Stimulated activated CD8-positive, alpha-beta memory T cell treated with anti-CD3 and anti-CD28 coated beads, Interleukin-12 subunit alpha, Interleukin-12 subunit beta, amount 100 ng/mL, for 24 hours (primary cell): Measurements from ENCODE around the gene PDE8B.

Experiments used
- DNase-seq: peaks from one replicate; pipeline ENCODE4 v3.0.0-alpha.2; 2020; ENCODE audit errors: extremely low read depth

PDE8B gene, protein sequence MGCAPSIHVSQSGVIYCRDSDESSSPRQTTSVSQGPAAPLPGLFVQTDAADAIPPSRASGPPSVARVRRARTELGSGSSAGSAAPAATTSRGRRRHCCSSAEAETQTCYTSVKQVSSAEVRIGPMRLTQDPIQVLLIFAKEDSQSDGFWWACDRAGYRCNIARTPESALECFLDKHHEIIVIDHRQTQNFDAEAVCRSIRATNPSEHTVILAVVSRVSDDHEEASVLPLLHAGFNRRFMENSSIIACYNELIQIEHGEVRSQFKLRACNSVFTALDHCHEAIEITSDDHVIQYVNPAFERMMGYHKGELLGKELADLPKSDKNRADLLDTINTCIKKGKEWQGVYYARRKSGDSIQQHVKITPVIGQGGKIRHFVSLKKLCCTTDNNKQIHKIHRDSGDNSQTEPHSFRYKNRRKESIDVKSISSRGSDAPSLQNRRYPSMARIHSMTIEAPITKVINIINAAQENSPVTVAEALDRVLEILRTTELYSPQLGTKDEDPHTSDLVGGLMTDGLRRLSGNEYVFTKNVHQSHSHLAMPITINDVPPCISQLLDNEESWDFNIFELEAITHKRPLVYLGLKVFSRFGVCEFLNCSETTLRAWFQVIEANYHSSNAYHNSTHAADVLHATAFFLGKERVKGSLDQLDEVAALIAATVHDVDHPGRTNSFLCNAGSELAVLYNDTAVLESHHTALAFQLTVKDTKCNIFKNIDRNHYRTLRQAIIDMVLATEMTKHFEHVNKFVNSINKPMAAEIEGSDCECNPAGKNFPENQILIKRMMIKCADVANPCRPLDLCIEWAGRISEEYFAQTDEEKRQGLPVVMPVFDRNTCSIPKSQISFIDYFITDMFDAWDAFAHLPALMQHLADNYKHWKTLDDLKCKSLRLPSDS

DNA sequence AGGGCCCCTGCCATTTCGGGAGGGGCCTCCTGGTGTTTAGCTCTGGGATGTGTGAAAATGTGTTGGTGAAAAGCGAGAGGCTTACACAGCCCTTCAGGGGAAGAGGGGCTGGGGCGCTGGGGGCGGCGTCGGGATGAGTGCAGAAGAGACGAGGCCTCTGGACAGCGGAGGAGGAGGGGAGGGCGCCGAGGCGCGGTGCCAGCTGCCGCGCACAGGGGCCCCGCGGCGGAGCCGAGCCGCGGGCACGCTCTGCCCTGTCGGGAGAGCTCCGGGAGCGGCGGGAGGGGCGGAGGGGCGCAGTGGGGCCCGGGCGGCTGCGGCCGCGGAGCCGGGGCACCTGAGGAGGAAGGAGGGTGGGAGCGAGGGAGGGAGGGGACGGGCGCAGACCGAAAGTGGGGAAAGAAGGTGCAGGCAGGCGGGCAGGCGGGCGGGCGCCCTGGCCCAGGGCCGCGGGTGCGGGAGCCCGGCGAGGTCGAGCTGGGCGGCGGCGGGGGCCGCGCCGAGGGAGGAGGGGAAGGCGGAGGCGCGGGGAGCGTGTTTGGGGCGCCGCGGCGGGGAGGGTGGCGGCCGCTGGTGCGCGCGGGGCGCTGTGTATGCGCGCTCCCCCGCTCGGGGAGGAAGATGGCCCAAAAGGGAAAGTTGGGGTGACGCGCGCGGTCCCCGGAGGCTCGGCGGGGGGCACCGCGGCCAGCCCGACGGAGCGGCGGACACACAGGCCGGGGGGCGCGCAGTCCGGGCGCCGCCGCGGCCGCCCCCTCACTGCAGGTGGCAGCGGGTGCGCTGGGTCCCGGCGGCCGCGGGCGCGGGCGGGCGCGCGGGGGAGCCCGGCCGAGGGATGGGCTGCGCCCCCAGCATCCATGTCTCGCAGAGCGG lies at the start of gene PDE8B:
PDE8B (plus strand) TSS at position 590 of the 873 bp plus-strand sequence; CDS start at position 836, 246 bp downstream.
- DNase-seq = no peak

DNA sequence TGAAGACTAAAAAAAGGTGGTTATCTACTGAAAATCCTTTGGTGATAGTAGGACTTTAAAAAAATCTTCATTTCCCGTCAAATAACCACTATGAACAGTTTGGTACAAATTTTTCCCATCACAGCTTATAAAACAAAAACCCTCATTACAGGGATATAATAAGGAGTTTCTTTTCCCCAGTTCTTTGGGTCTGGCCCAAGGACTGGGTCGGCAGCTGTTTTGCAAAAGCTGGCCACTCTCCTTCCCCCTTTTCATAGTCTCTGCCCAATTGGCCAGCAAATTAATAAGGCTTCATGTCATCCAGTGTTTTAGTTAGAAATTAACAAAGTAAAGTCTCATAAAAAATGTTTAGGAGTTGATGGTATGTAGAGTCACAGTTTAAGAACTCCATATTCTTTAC lies 47.0 kb upstream of the PDE8B start:
- DNase-seq = no peak

- no peak for DNase-seq
Observed at GRCh38 chr5:77167063-77167462, 43.4 kb upstream of the PDE8B start.

- no peak for DNase-seq
Observed at GRCh38 chr5:77167695-77168121, 42.8 kb upstream of the PDE8B start.

DNA sequence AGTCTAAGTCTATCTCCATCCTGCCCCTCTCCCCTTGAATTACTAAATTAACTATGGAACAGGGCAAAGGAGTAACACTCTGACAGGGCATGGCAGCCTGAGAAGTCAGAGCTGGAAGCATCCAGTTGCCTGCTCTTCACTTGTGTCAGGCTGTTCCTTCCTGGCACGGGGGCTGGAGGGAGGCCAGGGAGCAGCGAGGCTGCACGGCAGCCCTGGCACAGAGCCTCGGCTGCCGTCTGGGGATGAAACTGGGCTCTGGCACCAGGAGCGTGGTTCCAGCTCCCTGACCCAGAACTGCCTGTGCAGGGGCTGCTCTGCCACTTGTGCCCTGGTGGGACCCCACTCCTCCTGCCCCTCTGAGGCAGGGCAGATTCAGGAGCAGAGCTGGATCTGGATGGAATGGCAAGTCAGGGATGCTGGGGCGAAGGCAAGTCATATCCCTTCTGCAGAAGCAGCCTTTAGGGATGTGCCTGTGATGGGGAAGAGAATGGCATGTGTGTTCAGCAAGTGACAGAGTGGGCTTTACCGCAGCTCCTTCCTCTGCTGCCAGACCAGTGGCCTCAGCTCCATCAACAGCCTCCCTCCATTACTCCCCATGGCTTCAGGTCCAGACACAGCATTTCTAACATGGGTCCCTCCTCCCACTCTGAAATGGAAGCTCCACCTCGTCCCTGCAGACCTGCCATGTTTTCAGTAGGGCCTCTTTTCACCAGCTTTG lies 42.2 kb upstream of the PDE8B start:
- DNase-seq = no peak

- no peak for DNase-seq
Observed at GRCh38 chr5:77168879-77169244, 41.6 kb upstream of the PDE8B start.

GRCh38 chr5:77170196-77170890 lies 40.1 kb upstream of the PDE8B start:
- no peak for DNase-seq

GRCh38 chr5:77171141-77171910 lies 39.2 kb upstream of the PDE8B start:
- DNase-seq = no peak

GRCh38 chr5:77172713-77173328 lies 37.7 kb upstream of the PDE8B start:
- DNase-seq = no peak

DNA sequence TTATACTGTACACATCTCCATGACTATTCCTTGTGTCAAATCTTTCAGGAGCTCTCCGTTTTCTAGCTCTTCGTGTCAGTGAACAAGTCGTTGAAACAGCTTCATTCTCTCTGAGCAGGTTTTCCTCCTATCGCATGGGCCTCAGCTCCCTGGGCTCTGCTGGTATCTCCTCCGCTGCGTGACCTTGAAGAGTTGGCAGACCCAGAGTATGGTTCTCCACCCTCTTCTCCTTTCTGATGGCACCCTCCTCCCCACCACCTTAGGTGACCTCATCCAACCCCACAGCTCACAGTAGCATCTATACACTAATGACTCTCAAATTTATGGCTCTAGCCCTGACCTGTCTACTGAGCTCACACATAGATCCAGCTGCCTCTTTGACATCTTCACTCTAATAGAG lies 36.0 kb upstream of the PDE8B start:
- DNase-seq = no peak

- no peak for DNase-seq
Observed at GRCh38 chr5:77175231-77175630, 35.2 kb upstream of the PDE8B start.

- DNase-seq = no peak
Observed at GRCh38 chr5:77176429-77176828, 34.1 kb upstream of the PDE8B start.

DNA sequence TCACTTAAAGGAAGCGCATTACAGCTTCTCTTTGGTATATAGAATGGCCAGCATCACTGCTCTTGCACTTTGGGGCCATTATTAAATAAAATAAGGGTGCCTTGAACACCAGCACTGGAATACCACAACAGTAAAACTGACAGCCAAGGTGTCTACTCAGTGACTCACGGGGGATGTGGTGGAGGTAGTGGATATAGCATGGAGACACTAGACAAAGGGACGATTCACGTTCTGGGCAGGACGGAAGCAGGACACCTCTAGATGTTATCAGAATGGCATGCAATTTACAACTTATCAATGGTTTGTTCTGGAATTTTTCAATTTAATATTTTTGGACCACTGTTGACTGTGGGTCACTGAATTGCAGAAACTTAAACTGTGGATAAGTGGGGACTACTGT lies 32.9 kb upstream of the PDE8B start:
- DNase-seq = no peak

- no peak for DNase-seq
Observed at GRCh38 chr5:77180167-77181081, 30.1 kb upstream of the PDE8B start.

DNA sequence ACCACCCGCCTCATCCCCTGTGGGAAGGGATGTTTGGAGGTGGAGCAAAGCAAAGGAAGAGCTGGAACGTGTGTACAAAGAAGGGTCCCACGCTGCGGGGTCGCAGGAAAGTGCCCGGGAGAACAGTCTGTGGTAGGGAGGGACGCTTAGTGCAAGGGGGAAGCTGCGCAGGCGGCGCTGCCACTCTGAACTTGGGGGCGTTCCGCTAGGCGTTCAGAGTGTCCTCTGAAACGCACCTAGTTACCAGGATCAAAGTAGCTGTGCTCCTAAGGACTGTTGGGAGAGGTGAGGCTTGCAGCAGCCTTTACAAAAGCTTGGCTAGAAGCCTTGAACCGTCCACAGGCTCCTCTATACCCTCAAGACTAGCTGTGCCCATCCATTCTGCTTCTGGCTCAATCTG lies 29.3 kb upstream of the PDE8B start:
- no peak for DNase-seq

DNA sequence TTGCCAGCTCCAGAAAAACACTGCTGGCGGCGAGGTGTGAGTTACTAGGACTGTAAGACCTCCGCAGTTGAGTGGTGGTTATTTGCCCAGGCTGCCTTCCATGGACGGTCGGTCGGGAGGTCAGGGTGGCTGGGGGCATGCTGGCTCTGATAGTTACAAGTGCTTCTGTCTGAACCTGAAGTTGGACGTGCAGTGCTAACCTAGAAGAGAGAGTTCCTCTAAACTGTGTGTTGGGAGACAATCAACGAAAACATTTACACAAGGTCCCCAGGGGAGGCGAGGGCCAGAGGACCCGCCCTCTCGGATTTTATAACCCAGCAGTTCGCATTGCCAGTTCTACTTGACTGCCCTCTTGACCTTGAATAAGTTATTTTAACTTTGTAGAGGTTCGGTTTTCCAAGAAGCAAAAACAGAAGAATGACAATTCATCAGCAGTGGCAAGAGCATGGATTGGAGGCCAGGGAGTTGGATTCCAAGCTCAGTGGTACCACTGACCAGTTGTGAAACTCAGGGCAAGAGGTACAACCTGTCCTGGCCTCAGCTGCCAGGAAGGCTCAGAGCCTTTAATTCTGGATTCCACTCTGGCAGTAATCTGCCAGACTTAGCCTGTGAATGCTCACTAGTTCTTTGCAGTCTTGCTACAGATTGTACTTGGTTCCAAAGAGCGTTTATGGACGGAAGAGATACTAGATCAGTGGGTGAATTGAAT lies 28.7 kb upstream of the PDE8B start:
- no peak for DNase-seq

DNA sequence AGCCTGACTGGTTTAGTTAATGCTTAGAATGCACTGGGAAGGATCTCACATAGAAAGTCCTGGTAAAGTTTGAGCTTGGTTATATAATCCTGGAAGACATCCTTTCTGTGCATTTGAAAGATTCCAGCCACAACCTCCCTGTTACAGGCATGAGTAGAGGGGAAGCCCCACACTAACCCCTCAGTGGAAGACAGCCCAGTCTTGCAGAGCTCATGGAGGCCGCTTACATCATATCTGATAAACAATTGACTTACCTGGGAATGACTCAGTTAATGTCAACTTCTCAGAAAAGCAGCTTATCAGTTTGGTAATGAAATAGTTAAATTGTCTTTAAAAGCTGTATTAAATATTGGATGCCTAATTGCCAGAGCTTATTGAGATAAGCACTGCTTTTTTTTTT lies 28.1 kb upstream of the PDE8B start:
- DNase-seq = no peak
